Muscle of leg (tissue), 11 donors: ENCODE data around the gene FBH1. TPM values are rescaled to one million over a fixed set of nuclear protein-coding genes. Genes with fewer than 3 reads are reported as not detected.
"Not testable (repeated sequence)": the region's sequence is repeated elsewhere in the genome, so short reads cannot be mapped to it uniquely, and the experiment has no call there.

Experiments
- DNase-seq: peaks from one replicate; pipeline ENCODE4 v3.0.0; 2013
- H3K27ac ChIP-seq: one replicate; pipeline ENCODE4 v1.5.1; 2013; ENCODE audit warnings: mild to moderate bottlenecking, low read length, control low read depth
- H3K27me3 ChIP-seq: one replicate; pipeline ENCODE4 v1.6.1; 2013; ENCODE audit warnings: low read length; ENCODE audit not compliant: control insufficient read depth, insufficient read depth
- H3K36me3 ChIP-seq: one replicate; pipeline ENCODE4 v1.6.1; 2013; ENCODE audit warnings: low read length; ENCODE audit not compliant: control insufficient read depth, insufficient read depth
- H3K4me1 ChIP-seq: one replicate; pipeline ENCODE4 v1.6.1; 2013; ENCODE audit warnings: low read length; ENCODE audit not compliant: control insufficient read depth, insufficient read depth
- H3K4me3 ChIP-seq: one replicate; pipeline ENCODE4 v1.5.1; 2013; ENCODE audit warnings: low read length, control low read depth
- H3K9me3 ChIP-seq: replicated peaks from 2 replicates; pipeline ENCODE4 v1.6.1; 2013; ENCODE audit warnings: low read depth, low read length; ENCODE audit not compliant: control insufficient read depth
- WGBS: methylation state at CpG from one replicate; pipeline ENCODE4 v1.1.5; 2013; ENCODE audit warnings: missing lambda C conversion rate; ENCODE audit not compliant: insufficient coverage; 5-methylcytosine and 5-hydroxymethylcytosine counted together
- polyA plus RNA-seq, 8 donors: library from polyadenylated mRNA; unstranded; fragments of 120-200 nt; gene quantifications; one replicate each; pipeline versions ENCODE4 v1.2.1 to v1.2.3, GENCODE V29; 2013; ENCODE audit warnings: inconsistent platforms in 1 of 8, low replicate concordance in 1 of 8; ENCODE audit not compliant: insufficient read length in 8 of 8, insufficient read depth in 1 of 8
- total RNA-seq: library from RNA; stranded (reverse); fragments of 120-200 nt; gene quantifications from one replicate; pipeline ENCODE4 v1.2.4, GENCODE V29; 2013

Gene FBH1
- total and polyA plus RNA-seq, 9 donors = 45.8 to 57.7 (median 53.5) TPM

GRCh38 chr10:5855979-5856700, 33.9 kb upstream of the FBH1 start:
- Histone ChIP-seq H3K27ac (no peak overlapping the region), H3K9me3 (no peaks in the 10 kb centered on the region), H3K27me3 (no peaks in the 10 kb centered on the region), H3K4me3 (no peak overlapping the region), H3K36me3 (no peaks in the 10 kb centered on the region), H3K4me1 (peaks cover 5% of the 10 kb centered on the region)
- 77% methylated on average over 16 of the region's 18 CpGs for WGBS
- no peak for DNase-seq

GRCh38 chr10:5856701-5857004, 33.4 kb upstream of the FBH1 start:
- 75% methylated on average over 4 of the region's 7 CpGs for WGBS
- Histone ChIP-seq H3K4me3 (no peak overlapping the region), H3K4me1 (peaks cover 5% of the 10 kb centered on the region), H3K27ac (no peak overlapping the region), H3K27me3 (no peaks in the 10 kb centered on the region), H3K9me3 (no peaks in the 10 kb centered on the region), H3K36me3 (no peaks in the 10 kb centered on the region)
- no peak for DNase-seq

- 100% methylated on average over 1 of the region's 5 CpGs for WGBS
- Histone ChIP-seq H3K4me3 (no peak overlapping the region), H3K27ac (no peak overlapping the region), H3K9me3 (no peaks in the 10 kb centered on the region), H3K36me3 (no peaks in the 10 kb centered on the region), H3K4me1 (peaks cover 5% of the 10 kb centered on the region), H3K27me3 (no peaks in the 10 kb centered on the region)
- DNase-seq = no peak
These were observed 31.2 kb upstream of the FBH1 start for GRCh38 chr10:5858811-5859210.

GRCh38 chr10:5860066-5860465, 30.0 kb upstream of the FBH1 start:
- H3K4me3 ChIP-seq = no peak overlapping the region
- no peaks in the 10 kb centered on the region for H3K9me3 ChIP-seq
- H3K27ac ChIP-seq = no peak overlapping the region
- H3K27me3 ChIP-seq = no peaks in the 10 kb centered on the region
- no peaks in the 10 kb centered on the region for H3K36me3 ChIP-seq
- H3K4me1 ChIP-seq = no peaks in the 10 kb centered on the region
- peak; percentile 53 for DNase-seq
- WGBS = 82% methylated on average over 6 of the region's 7 CpGs

- no peak overlapping the region for H3K4me3 ChIP-seq
- no peaks in the 10 kb centered on the region for H3K36me3 ChIP-seq
- no peak for DNase-seq
- WGBS = 92% methylated on average over 3 of the region's 7 CpGs
- no peaks in the 10 kb centered on the region for H3K9me3 ChIP-seq
- H3K27me3 ChIP-seq = no peaks in the 10 kb centered on the region
- H3K4me1 ChIP-seq = no peaks in the 10 kb centered on the region
- H3K27ac ChIP-seq = no peak overlapping the region
These were observed 27.6 kb upstream of the FBH1 start for GRCh38 chr10:5862360-5862961.

- H3K27me3 ChIP-seq, H3K4me3 ChIP-seq, DNase-seq, H3K4me1 ChIP-seq, H3K9me3 ChIP-seq, H3K27ac ChIP-seq, H3K36me3 ChIP-seq: not testable (repeated sequence)
- WGBS = 94% methylated on average over 8 of the region's 9 CpGs
These were observed 26.9 kb upstream of the FBH1 start for GRCh38 chr10:5862981-5863685.

- H3K27me3 ChIP-seq, H3K36me3 ChIP-seq, H3K27ac ChIP-seq, H3K4me3 ChIP-seq, H3K4me1 ChIP-seq, DNase-seq, H3K9me3 ChIP-seq: not testable (repeated sequence)
- WGBS = 75% methylated on average over 4 of the region's 5 CpGs
These were observed 23.5 kb upstream of the FBH1 start for GRCh38 chr10:5866451-5867081.

- not testable (repeated sequence) for H3K4me3 ChIP-seq, H3K4me1 ChIP-seq, H3K9me3 ChIP-seq, H3K27me3 ChIP-seq, H3K27ac ChIP-seq, DNase-seq, H3K36me3 ChIP-seq
- WGBS = no CpG with 5 or more reads among the region's 4 CpGs
These were observed 22.9 kb upstream of the FBH1 start for GRCh38 chr10:5867091-5867615.

GRCh38 chr10:5868383-5868782, 21.7 kb upstream of the FBH1 start:
- H3K9me3 ChIP-seq, H3K27me3 ChIP-seq: not testable (repeated sequence)
- 90% methylated on average over 6 of the region's 8 CpGs for WGBS

GRCh38 chr10:5869156-5869555, 20.9 kb upstream of the FBH1 start:
- no peak overlapping the region for H3K27ac ChIP-seq
- 86% methylated on average over 1 of the region's 3 CpGs for WGBS
- H3K36me3 ChIP-seq = no peaks in the 10 kb centered on the region
- H3K4me3 ChIP-seq = no peak overlapping the region
- H3K9me3 ChIP-seq = peaks cover 3% of the 10 kb centered on the region
- DNase-seq = no peak
- H3K27me3 ChIP-seq = no peaks in the 10 kb centered on the region
- peaks cover 3% of the 10 kb centered on the region for H3K4me1 ChIP-seq

More at GRCh38 chr10:5868383-5868782, 21.7 kb upstream of the FBH1 start:
- not testable (repeated sequence) for H3K4me3 ChIP-seq, H3K36me3 ChIP-seq, H3K27ac ChIP-seq, DNase-seq, H3K4me1 ChIP-seq
